ENCODE data around the gene C1orf56. TPM values are rescaled to one million over a fixed set of nuclear protein-coding genes. Genes with fewer than 3 reads are reported as not detected.

C1orf56 gene
- total RNA-seq, 1 donor from 2014 or later: 1.2 TPM

DNA sequence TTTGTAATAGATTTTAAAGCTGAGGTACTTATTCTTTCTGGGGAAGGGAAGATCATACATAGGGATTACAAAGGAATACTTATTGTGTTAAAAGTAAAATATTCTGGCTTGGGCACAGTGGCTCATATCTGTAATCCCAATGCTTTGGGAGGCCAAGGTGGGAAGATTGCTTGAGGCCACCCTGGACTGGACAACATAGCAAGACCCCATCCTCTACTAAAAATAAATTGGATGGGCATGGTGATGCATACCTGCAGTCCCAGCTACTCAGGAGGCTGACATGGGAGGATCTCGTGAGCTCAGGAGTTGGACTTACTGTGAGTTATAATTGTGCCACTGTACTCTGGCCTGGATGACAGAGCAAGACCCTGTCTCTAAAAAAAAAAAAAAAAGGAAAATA, 50.6 kb downstream of the C1orf56 start:
- intact Hi-C loops (cut with micrococcal nuclease): no loop called here
- no peaks in the 10 kb centered on the region for H3K27me3 Mint-ChIP-seq
- no peaks in the 10 kb centered on the region for H3K4me1 Mint-ChIP-seq
- DNase-seq: no peak
- H3K4me3 Mint-ChIP-seq: no peak overlapping the region
- H3K9me3 Mint-ChIP-seq: no peaks in the 10 kb centered on the region
- H3K27ac Mint-ChIP-seq: no peak overlapping the region
- peaks cover 6% of the 10 kb centered on the region for H3K36me3 Mint-ChIP-seq (ENCODE audit: low read depth)

Other genes with a start within 250 kb of the C1orf56 start
- gene CTSK, start 239.5 kb upstream of the C1orf56 start, total RNA-seq: 1.3 and 2.1 TPM in 2 replicates
- 30.3 and 33.6 TPM in 2 replicates for gene ARNT, start 171.2 kb upstream of the C1orf56 start, total RNA-seq
- gene CTXND2, start 160.6 kb upstream of the C1orf56 start, total RNA-seq: not detected in 2 replicates
- 56.2 and 62.3 TPM in 2 replicates for gene SETDB1, start 121.4 kb upstream of the C1orf56 start, total RNA-seq
- 195 TPM in 2 replicates for gene CERS2, start 72.9 kb upstream of the C1orf56 start, total RNA-seq
- gene ANXA9, start 65.5 kb upstream of the C1orf56 start, total RNA-seq: 0.12 TPM in 1 of 2 replicates, not detected in the other
- gene MINDY1, start 40.8 kb upstream of the C1orf56 start, total RNA-seq: 11.5 and 12.5 TPM in 2 replicates
- 13.3 and 15.2 TPM in 2 replicates for gene PRUNE1, start 39.3 kb upstream of the C1orf56 start, total RNA-seq
- 0.85 and 1.8 TPM in 2 replicates for gene BNIPL, start 11.2 kb upstream of the C1orf56 start, total RNA-seq
- 189 and 190 TPM in 2 replicates for gene CDC42SE1, start 11.9 kb downstream of the C1orf56 start, total RNA-seq
- gene MLLT11, start 12.6 kb downstream of the C1orf56 start, total RNA-seq: 2.9 and 3.0 TPM in 2 replicates
- 19.4 and 20.3 TPM in 2 replicates for gene GABPB2, start 23.0 kb downstream of the C1orf56 start, total RNA-seq
- 2.3 and 2.5 TPM in 2 replicates for gene SEMA6C, start 98.9 kb downstream of the C1orf56 start, total RNA-seq
- gene TNFAIP8L2, start 108.9 kb downstream of the C1orf56 start, total RNA-seq: 29.4 and 32.5 TPM in 2 replicates
- 4.7 and 5.2 TPM in 2 replicates for gene LYSMD1, start 118.2 kb downstream of the C1orf56 start, total RNA-seq
- 96.7 and 100 TPM in 2 replicates for gene SCNM1, start 118.4 kb downstream of the C1orf56 start, total RNA-seq
- gene TMOD4, start 128.2 kb downstream of the C1orf56 start, total RNA-seq: 1.3 and 1.8 TPM in 2 replicates
- gene VPS72, start 142.4 kb downstream of the C1orf56 start, total RNA-seq: 86.7 and 92.3 TPM in 2 replicates
- gene PIP5K1A, start 150.8 kb downstream of the C1orf56 start, total RNA-seq: 97.7 and 98.7 TPM in 2 replicates
- 288 and 304 TPM in 2 replicates for gene PSMD4, start 207.0 kb downstream of the C1orf56 start, total RNA-seq
- gene ZNF687, start 234.5 kb downstream of the C1orf56 start, total RNA-seq: 25.4 and 26.8 TPM in 2 replicates